CD4-positive, alpha-beta T cell treated with Interleukin-6 at 100 ng/mL for 8 hours (primary cell): ENCODE results near the gene CCNY.

ENCODE experiments used
- DNase-seq: peaks from one replicate; pipeline ENCODE4 v3.0.0-alpha.2; 2020; ENCODE audit warnings: mixed read lengths, low spot score

Gene CCNY

DNA sequence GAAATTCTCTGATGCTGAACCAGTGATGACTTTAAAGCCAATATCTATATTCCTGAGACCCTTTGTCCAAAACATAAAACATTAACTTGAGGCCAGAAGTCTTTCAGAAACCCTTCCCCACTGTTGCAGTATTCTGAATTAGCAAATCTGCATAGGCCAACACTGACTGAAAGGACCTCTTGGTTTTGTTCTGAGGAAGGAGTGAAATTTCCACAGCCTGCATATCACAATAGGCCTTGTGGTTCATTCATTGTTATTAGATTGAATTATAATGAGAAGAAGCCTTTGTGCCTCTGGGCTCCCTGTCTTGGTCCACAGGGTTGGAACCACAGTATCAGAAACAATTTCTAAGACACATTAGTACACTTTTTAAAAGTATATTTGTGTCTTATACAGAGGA, 90.3 kb downstream of the CCNY start:
- no peak for DNase-seq

GRCh38 chr10:35427543-35427942, 91.2 kb downstream of the CCNY start:
- DNase-seq, result no peak

DNA sequence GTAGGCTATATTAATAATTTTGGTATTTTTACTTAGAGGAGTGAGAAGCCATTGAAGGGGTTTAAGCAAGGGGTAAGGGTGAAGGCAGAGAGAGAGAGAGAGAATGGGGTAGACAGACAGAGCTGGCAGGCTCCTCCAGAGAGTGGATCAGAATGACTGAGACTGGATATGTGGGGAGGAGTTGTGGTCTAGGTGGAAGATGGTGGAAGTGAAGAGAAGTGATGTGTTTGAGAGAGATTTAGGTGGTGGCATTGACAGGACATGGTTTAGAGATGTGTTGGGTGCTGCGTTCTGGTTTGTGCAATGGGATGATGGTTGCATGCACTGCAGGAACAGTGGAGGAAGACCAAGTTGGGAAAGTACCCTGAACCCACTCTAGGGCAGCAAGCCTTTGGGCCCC, 92.2 kb downstream of the CCNY start:
- DNase-seq, result no peak

DNA sequence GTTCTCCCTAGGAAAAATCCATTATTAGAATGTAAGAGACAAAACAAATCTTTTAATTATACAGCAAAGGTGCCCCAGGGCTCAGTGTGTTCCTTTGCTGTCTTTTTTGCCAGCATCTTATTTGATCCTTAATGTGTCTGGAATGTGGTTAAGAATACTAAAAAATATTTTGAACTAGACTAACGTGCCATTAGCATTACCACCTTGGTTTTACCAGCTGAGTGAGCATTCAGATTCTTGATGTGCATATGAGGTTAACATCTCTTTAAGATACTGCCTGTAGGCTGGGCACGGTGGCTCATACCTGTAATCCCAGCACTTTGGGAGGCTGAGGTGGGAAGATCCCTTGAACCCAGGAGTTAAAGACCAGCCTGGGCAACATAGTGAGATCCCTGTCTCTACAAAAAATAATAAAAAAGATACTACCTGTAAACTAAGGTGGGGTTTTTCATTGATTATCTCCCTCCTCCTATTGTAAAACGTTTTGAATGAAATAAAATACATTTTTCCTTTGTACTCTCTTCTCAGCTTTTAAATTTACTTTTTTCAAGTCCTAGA, 96.6 kb downstream of the CCNY start:
- DNase-seq, result no peak

GRCh38 chr10:35433851-35434426, 97.6 kb downstream of the CCNY start:
- DNase-seq, result no peak

DNA sequence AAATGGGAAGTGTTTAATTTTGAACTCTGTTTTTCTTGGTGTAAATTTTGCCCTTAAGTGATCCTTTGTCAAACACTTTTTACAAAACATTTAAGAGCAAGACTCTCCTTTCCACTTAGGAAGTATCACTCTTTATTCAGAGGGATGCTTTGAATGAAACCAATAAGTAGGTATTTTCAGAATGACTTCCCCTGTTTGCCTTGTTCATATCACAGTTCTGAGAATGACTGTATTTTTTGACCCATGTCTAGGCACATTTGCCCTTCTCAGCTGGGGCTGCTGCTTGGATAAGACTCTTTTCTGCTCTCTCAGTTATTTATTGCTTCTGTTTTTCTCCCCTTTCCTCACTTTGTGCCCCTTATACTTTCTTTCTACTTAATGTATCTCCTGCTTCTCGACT, 98.2 kb downstream of the CCNY start:
- no peak for DNase-seq

- no peak for DNase-seq
Measured at GRCh38 chr10:35435824-35436223, 99.5 kb downstream of the CCNY start.

DNA sequence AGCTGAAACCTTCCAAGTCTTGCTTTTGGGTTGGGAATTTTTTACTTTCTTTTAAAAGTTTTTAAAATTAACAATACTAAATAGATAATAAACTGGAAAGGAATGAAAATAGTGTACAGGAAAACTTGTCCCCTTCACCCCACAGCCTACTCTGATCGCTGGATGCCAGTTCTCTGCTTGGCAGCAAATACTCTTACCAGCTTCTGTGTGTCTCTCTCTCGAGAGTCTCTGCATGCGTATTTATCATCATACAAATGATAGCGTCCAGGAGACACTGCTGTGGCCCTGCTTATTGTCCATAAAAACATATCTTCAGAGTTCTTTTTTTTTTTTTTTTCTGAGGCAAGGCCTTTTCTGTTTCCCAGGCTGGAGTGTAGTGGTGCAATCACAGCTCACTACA, 101.5 kb downstream of the CCNY start:
- DNase-seq, result no peak

GRCh38 chr10:35438718-35439571, 102.6 kb downstream of the CCNY start:
- no peak for DNase-seq

- no peak for DNase-seq
Measured at GRCh38 chr10:35440016-35440415, 103.7 kb downstream of the CCNY start.

- no peak for DNase-seq
Measured at GRCh38 chr10:35442028-35442427, 105.7 kb downstream of the CCNY start.

GRCh38 chr10:35442592-35442991, 106.3 kb downstream of the CCNY start:
- DNase-seq, result no peak

GRCh38 chr10:35443858-35444257, 107.5 kb downstream of the CCNY start:
- DNase-seq, result no peak

- DNase-seq, result no peak
Measured at GRCh38 chr10:35445150-35445884, 109.0 kb downstream of the CCNY start.

DNA sequence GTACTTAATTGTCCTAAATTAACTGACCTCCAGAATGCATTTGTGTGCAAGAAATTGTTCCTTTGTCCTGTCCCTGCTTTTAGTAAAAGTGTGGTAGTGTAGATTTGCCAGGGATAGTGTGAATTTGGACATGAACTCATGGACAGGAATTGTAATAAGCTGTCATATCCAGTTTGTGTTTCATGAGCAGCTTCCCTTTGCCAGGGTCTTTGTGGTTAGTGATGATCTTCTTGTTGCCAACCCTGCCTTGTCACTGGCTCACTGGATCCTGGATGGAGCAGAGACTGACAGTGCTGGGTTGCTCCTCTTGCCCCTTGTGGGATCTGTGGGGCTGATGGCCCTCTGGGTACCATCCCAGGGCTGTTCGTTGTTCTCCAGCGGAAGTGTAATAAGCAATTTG, 110.1 kb downstream of the CCNY start:
- DNase-seq, result no peak

- peak; percentile 48 for DNase-seq
Measured at GRCh38 chr10:35447693-35448407, 111.5 kb downstream of the CCNY start.

DNA sequence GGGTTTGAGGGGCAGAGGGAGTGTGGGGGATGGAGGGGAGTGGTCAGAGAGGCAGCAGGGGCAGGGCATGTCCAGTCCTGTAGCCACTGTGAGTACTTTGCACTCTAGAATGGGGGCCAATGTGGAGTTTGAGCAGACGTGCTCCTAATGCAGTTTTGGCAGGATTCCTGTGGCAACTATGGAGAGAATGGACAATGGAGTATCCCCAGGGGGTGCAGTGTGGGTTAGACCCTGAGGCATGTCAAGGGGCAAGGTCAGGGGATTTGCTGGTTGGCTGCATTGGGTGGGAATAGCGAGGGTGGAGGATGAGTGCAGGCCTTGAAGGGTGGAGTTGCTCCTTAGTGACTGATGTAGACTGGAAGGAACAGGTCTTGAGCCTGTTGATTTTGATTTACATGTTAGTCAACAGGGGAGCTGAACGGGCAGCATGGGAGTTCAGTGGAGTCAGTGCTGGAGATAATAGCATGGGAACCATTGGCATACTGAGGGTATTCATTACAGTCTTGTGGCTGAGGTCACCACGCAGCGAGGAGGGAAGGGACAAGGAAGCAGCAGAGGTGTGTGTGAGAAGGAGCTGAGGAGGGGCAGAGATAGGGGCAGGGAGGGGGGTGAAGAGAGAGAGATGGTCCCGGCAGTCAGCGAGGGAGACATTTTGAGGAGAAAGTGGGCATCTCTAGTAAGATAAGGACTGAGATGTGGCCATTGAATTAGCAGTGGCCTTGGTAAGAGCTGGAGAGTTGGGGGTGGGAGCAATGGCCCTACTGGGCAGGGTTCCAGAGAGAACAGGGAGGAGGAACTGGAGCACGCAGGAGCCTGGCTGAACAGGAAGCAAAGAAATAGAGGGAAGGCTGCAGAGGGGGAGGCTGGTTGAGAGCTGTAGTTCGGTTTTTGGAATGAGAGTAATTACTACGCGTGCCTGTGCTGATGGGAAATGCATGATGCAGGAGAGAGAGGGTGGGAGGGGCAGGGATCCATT, 112.7 kb downstream of the CCNY start:
- no peak for DNase-seq

DNA sequence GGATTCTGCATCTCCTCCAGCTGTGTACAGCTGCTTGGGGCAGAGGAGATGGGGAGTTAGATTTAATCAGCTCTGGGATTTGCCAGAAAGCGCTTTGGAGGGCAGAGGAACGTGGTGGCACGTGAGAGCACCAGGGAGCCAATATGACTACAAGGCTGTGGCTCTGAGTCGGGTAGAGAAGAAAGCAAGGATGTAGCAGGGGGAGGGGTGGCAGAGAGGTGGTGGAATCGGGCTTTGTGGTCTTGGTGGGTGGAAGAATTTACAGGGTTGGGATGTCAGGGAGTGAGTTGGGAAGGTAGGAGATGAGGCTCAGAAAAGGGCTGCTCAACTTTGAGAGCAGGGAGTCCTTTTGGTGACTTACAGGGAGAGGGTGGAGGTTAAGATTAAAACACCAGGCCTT, 113.6 kb downstream of the CCNY start:
- no peak for DNase-seq

- DNase-seq, result no peak
Measured at GRCh38 chr10:35451151-35452016, 115.1 kb downstream of the CCNY start.

DNA sequence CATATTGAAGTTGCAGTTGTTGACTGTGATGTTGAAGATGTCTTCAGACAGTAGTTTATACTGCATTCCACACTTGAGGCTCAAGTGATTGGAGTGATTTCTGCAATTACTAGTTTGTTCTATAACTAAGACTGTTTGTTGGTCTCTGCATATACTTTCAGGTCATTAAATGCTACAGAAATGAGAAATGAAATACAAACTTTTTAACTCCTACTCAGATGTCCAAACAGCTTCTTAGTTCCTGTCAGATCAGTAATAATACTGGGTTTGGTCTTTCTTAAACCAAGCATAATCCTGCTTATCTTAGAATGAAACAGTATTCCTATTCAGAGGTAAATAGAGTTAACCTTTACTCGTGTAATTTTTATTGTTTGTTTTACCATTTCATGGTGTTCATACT, 115.9 kb downstream of the CCNY start:
- no peak for DNase-seq
